GM23338 (cell line): ENCODE data around the gene STAT6. TPM values are rescaled to one million over a fixed set of nuclear protein-coding genes. Genes with fewer than 3 reads are reported as not detected.
A peak's percentile ranks its signal among the peaks of the same experiment; 100 is the strongest.

Experiments used
- ATAC-seq: fragments of 200-7000 bp; cut with Tn5 transposase; 3 replicates; pipeline ENCODE4 v1.9.1; 2020
- DNase-seq: peaks from one replicate; pipeline ENCODE4 v3.0.0-alpha.2; 2015; ENCODE audit warnings: low spot score
- H2AFZ ChIP-seq: fragments of 200-600 bp; sonication (generic); 2 replicates; pipeline ENCODE4 v1.8.0; 2016; ENCODE audit warnings: antibody characterized with exemption, mild to moderate bottlenecking, moderate library complexity
- H3F3A ChIP-seq: fragments of 200-600 bp; sonication (generic); replicated peaks from 2 replicates; pipeline ENCODE4 v1.8.0; 2017; ENCODE audit warnings: antibody characterized with exemption, mixed run types, low read depth
- H3K27ac ChIP-seq: fragments of 200-600 bp; sonication (generic); 2 replicates; pipeline ENCODE4 v1.6.1; 2016; ENCODE audit warnings: low read depth
- H3K27me3 ChIP-seq: fragments of 200-600 bp; sonication (generic); 2 replicates; pipeline ENCODE4 v1.8.0; 2016; ENCODE audit warnings: mild to moderate bottlenecking, mixed run types, moderate library complexity; ENCODE audit not compliant: insufficient read depth
- H3K36me3 ChIP-seq: fragments of 200-600 bp; sonication (generic); 2 replicates; pipeline ENCODE4 v1.8.0; 2016; ENCODE audit warnings: mild to moderate bottlenecking; ENCODE audit not compliant: insufficient read depth
- H3K4me1 ChIP-seq: fragments of 200-600 bp; sonication (generic); 2 replicates; pipeline ENCODE4 v1.8.0; 2016; ENCODE audit warnings: mild to moderate bottlenecking, moderate library complexity; ENCODE audit not compliant: insufficient read depth
- H3K4me2 ChIP-seq: fragments of 200-600 bp; sonication (generic); 2 replicates; pipeline ENCODE4 v1.7.1; 2017; ENCODE audit warnings: mixed run types
- H3K4me3 ChIP-seq: fragments of 200-600 bp; sonication (generic); 2 replicates; pipeline ENCODE4 v1.6.1; 2016; ENCODE audit warnings: mixed run types
- H3K79me2 ChIP-seq: fragments of 200-600 bp; sonication (generic); replicated peaks from 2 replicates; pipeline ENCODE4 v1.8.0; 2017; ENCODE audit warnings: mild to moderate bottlenecking; ENCODE audit not compliant: insufficient read depth
- H3K9me2 ChIP-seq: fragments of 200-600 bp; sonication (generic); 2 replicates; pipeline ENCODE4 v1.8.0; 2017; ENCODE audit not compliant: insufficient read depth
- H4K20me1 ChIP-seq: fragments of 200-600 bp; sonication (generic); replicated peaks from 2 replicates; pipeline ENCODE4 v1.8.0; 2017; ENCODE audit warnings: mild to moderate bottlenecking; ENCODE audit not compliant: insufficient read depth
- H3K27ac Mint-ChIP-seq: 2 replicates; pipeline ENCODE4 v1.8.0; 2020; ENCODE audit warnings: inconsistent platforms, mild to moderate bottlenecking, moderate library complexity, mixed read lengths
- H3K27me3 Mint-ChIP-seq: 3 replicates; pipeline ENCODE4 v1.8.0; 2022; ENCODE audit warnings: low read depth, mild to moderate bottlenecking, moderate library complexity, mixed read lengths, inconsistent platforms; ENCODE audit not compliant: insufficient read depth, poor library complexity
- H3K36me3 Mint-ChIP-seq: 3 replicates; pipeline ENCODE4 v1.8.0; 2021; ENCODE audit warnings: low read depth, mild to moderate bottlenecking, inconsistent platforms, moderate library complexity, mixed read lengths
- H3K4me1 Mint-ChIP-seq: 3 replicates; pipeline ENCODE4 v1.8.0; 2020; ENCODE audit warnings: mild to moderate bottlenecking, inconsistent platforms, mixed read lengths
- H3K4me3 Mint-ChIP-seq: 3 replicates; pipeline ENCODE4 v1.8.0; 2021; ENCODE audit warnings: moderate library complexity, mild to moderate bottlenecking, inconsistent platforms, mixed read lengths
- H3K9me3 Mint-ChIP-seq: 3 replicates; pipeline ENCODE4 v1.8.0; 2020; ENCODE audit warnings: moderate library complexity, mild to moderate bottlenecking, inconsistent platforms, mixed read lengths
- CREB1 ChIP-seq: fragments of 250-450 bp; sonication (Bioruptor Pico); IDR thresholded peaks from 2 replicates; pipeline ENCODE4 v1.5.0; 2020; ENCODE audit warnings: low read depth, mild to moderate bottlenecking, moderate library complexity
- ETS1 ChIP-seq: IDR thresholded peaks from 2 replicates; pipeline ENCODE4 v1.6.1; 2016; ENCODE audit warnings: antibody characterized with exemption
- EZH2 ChIP-seq: fragments of 200-600 bp; sonication (generic); IDR thresholded peaks from one replicate; pipeline ENCODE4 v1.8.0; 2017; ENCODE audit warnings: antibody characterized with exemption, mild to moderate bottlenecking, low read depth; ENCODE audit not compliant: unreplicated experiment
- EZH2phosphoT487 ChIP-seq: fragments of 200-600 bp; sonication (generic); IDR thresholded peaks from one replicate; pipeline ENCODE4 v1.8.1; 2018; ENCODE audit warnings: antibody characterized with exemption; ENCODE audit not compliant: unreplicated experiment
- JUNB ChIP-seq: IDR thresholded peaks from one replicate; pipeline ENCODE4 v1.6.1; 2016; ENCODE audit warnings: antibody characterized with exemption; ENCODE audit not compliant: unreplicated experiment
- NANOG ChIP-seq: IDR thresholded peaks from 2 replicates; pipeline ENCODE4 v1.6.1; 2016; ENCODE audit warnings: antibody characterized with exemption, borderline replicate concordance
- POLR2AphosphoS5 ChIP-seq: IDR thresholded peaks from 2 replicates; pipeline ENCODE4 v1.6.1; 2016; ENCODE audit warnings: antibody characterized with exemption, low read depth
- STAT1 ChIP-seq: IDR thresholded peaks from one replicate; pipeline ENCODE4 v1.6.1; 2016; ENCODE audit warnings: antibody characterized with exemption; ENCODE audit not compliant: unreplicated experiment
- ZNF114 ChIP-seq: fragments of 250-450 bp; sonication (Bioruptor Pico); IDR thresholded peaks from 2 replicates; pipeline ENCODE4 v1.5.0; 2020; ENCODE audit warnings: mild to moderate bottlenecking, moderate library complexity
- ZNF331 ChIP-seq: fragments of 250-450 bp; sonication (Bioruptor Pico); IDR thresholded peaks from 2 replicates; pipeline ENCODE4 v1.5.0; 2020; ENCODE audit warnings: low read depth, mild to moderate bottlenecking, moderate library complexity
- ZNF462 ChIP-seq: fragments of 250-450 bp; sonication (Bioruptor Pico); IDR thresholded peaks from 2 replicates; pipeline ENCODE4 v1.5.0; 2020; ENCODE audit warnings: mild to moderate bottlenecking, moderate library complexity
- polyA plus RNA-seq: library from polyadenylated mRNA; unstranded; fragments of >200 nt; fragmentation: Nextera tagmentation; extraction: Ambion mirVana; gene quantifications from 2 replicates; pipeline ENCODE4 v1.2.1, GENCODE V29; 2016
- total RNA-seq: library from RNA; depleted of rRNA; stranded (reverse); fragments of >200 nt; shearing (Covaris generic); gene quantifications from 2 replicates; pipeline ENCODE4 v1.2.3, GENCODE V29; 2014
- TF ChIP-seq, protein P1 (sequence below), 2 experiments: fragments of 200-600 bp in 1 of 2; sonication (generic) in 1 of 2; conservative IDR thresholded peaks; 2 replicates each; pipeline versions ENCODE4 v1.5.1 to v1.6.1; 2016 to 2017; ENCODE audit warnings: antibody characterized with exemption in 2 of 2, low read depth in 2 of 2, mild to moderate bottlenecking in 2 of 2, moderate library complexity in 1 of 2

Gene STAT6
- total and polyA plus RNA-seq, 2 experiments from 2014 or later: 14.3 to 28.1 TPM

DNA sequence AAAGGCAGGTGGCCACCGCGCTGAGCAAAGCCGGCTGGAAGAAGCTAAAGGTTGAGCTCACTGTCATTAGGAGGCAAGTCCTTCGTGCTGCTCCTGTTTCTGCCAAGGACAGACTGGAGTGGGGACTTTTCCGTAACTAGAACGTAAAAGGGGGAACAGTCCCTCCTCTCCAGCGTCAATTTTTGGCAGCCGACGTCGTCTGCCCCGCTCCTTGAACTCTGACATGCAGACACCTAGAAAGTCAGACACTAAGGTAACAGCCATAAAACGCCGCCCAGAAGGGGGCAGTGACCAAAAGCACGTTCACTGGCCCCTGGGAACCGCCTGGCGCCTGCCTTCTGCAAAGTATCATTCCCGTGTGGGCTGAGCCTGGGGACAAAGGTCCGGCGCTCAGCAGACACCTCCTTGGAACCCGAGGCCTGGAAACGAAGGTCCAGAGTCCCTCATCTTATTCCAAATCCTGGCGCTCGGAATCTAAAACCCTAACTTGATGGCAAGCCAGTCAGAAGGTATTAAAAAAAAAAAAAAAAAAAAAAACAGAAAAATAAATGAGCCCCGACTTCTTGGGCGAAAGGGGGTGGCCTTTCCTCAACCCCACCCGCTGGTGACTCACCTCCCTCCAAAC, 16.1 kb upstream of the STAT6 start:
- Histone ChIP-seq H4K20me1 (peaks cover 20% of the 10 kb centered on the region), H3K27me3 (no peaks in the 10 kb centered on the region), H2AFZ (peak overlapping the region; percentile 66; the same call in 1 of the 2 replicates), H3K36me3 (peaks cover 3% of the 10 kb centered on the region; the same call in 1 of the 2 replicates), H3F3A (peaks cover 11% of the 10 kb centered on the region; the same call in 1 of the 2 replicates), H3K4me2 (peak overlapping the region; percentile 96), H3K79me2 (peaks cover 33% of the 10 kb centered on the region), H3K27ac (peak overlapping the region; percentile 90), H3K4me3 (peak overlapping the region; percentile 98), H3K4me1 (peaks cover 37% of the 10 kb centered on the region), H3K9me2 (no peaks in the 10 kb centered on the region)
- DNase-seq (peak; percentile 85), ATAC-seq (peak; percentile 29)
- Mint-ChIP-seq H3K27me3 (peaks cover 39% of the 10 kb centered on the region), H3K4me3 (peak overlapping the region; percentile 86), H3K4me1 (peaks cover 45% of the 10 kb centered on the region), H3K36me3 (peaks cover 18% of the 10 kb centered on the region), H3K9me3 (peaks cover 13% of the 10 kb centered on the region; the same call in 2 of the 3 replicates), H3K27ac (peak overlapping the region; percentile 70; the same call in 1 of the 2 replicates)
- no peak for TF ChIP-seq EZH2phosphoT487
- TF ChIP-seq, protein P1, sequence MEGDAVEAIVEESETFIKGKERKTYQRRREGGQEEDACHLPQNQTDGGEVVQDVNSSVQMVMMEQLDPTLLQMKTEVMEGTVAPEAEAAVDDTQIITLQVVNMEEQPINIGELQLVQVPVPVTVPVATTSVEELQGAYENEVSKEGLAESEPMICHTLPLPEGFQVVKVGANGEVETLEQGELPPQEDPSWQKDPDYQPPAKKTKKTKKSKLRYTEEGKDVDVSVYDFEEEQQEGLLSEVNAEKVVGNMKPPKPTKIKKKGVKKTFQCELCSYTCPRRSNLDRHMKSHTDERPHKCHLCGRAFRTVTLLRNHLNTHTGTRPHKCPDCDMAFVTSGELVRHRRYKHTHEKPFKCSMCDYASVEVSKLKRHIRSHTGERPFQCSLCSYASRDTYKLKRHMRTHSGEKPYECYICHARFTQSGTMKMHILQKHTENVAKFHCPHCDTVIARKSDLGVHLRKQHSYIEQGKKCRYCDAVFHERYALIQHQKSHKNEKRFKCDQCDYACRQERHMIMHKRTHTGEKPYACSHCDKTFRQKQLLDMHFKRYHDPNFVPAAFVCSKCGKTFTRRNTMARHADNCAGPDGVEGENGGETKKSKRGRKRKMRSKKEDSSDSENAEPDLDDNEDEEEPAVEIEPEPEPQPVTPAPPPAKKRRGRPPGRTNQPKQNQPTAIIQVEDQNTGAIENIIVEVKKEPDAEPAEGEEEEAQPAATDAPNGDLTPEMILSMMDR (conservative IDR thresholded peaks at IDR 0.05; ENCODE audit: low read depth in 2 of 2): peak; percentile 26 to 58; a peak in 3 of 4 replicates

DNA sequence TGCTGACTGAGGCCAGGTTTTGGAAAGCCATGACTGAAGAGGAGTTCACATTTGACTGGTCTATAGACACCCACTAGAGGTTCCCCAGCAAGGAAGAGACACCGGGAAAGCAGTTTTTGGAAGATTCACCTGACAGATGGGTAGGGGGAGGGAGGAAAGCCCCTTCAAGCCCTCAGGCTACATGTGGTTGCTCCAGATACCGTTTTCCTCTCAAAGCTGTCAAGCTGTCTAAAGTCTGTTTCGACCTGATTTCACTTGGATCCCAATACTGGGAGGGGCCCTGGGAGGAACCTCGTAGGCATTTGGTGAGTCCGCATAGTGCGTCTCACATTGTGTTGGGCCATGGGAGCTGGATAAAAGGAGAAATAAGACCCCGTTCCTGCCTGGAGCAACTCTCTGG, 15.4 kb upstream of the STAT6 start:
- ATAC-seq (no peak), DNase-seq (no peak)
- Histone ChIP-seq H3K79me2 (peaks cover 27% of the 10 kb centered on the region), H3K27me3 (no peaks in the 10 kb centered on the region), H3K27ac (no peak overlapping the region), H3K4me3 (peak overlapping the region; percentile 98), H2AFZ (no peak overlapping the region), H4K20me1 (peaks cover 16% of the 10 kb centered on the region), H3K4me2 (peak overlapping the region; percentile 96), H3K36me3 (peaks cover 3% of the 10 kb centered on the region; the same call in 1 of the 2 replicates), H3K4me1 (peaks cover 30% of the 10 kb centered on the region), H3F3A (peaks cover 6% of the 10 kb centered on the region; the same call in 1 of the 2 replicates), H3K9me2 (no peaks in the 10 kb centered on the region)
- Mint-ChIP-seq H3K4me3 (peak overlapping the region; percentile 86), H3K4me1 (peaks cover 39% of the 10 kb centered on the region), H3K27ac (no peak overlapping the region), H3K27me3 (peaks cover 37% of the 10 kb centered on the region), H3K36me3 (peaks cover 16% of the 10 kb centered on the region), H3K9me3 (peaks cover 15% of the 10 kb centered on the region; the same call in 2 of the 3 replicates)
- TF ChIP-seq JUNB (no peak), ZNF462 (CRISPR knock-in tag) (no peak), POLR2AphosphoS5 (no peak), ZNF331 (CRISPR knock-in tag) (no peak), NANOG (no peak), EZH2 (no peak), STAT1 (no peak), ETS1 (no peak), EZH2phosphoT487 (no peak), CREB1 (CRISPR knock-in tag) (no peak), ZNF114 (CRISPR knock-in tag) (no peak)
